DND-41 (cell line): ENCODE data around the gene SNRNP27.

Source experiments
- ATAC-seq: fragments of 200-7000 bp; cut with Tn5 transposase; 3 replicates; pipeline ENCODE4 v1.9.1; 2021; ENCODE audit warnings: low read depth; ENCODE audit not compliant: insufficient read depth
- DNase-seq: peaks from one replicate; pipeline ENCODE4 v3.0.0-alpha.2; 2020
- H2AFZ ChIP-seq: 2 replicates; pipeline ENCODE4 v1.6.0; 2012; ENCODE audit warnings: low read depth, low read length
- H3K27ac ChIP-seq: 2 replicates; pipeline ENCODE4 v1.5.1; 2012; ENCODE audit warnings: low read length, inconsistent platforms
- H3K27me3 ChIP-seq: fragments of 200-600 bp; sonication (generic); 2 replicates; pipeline ENCODE4 v1.6.0; 2012; ENCODE audit warnings: low read length, mild to moderate bottlenecking, inconsistent platforms; ENCODE audit not compliant: insufficient read depth, poor library complexity
- H3K36me3 ChIP-seq: 2 replicates; pipeline ENCODE4 v1.5.1; 2012; ENCODE audit warnings: low read length, inconsistent platforms; ENCODE audit not compliant: insufficient read depth
- H3K4me1 ChIP-seq: 2 replicates; pipeline ENCODE4 v1.5.1; 2012; ENCODE audit warnings: mild to moderate bottlenecking, low read length; ENCODE audit not compliant: insufficient read depth
- H3K4me2 ChIP-seq: 2 replicates; pipeline ENCODE4 v1.6.0; 2012; ENCODE audit warnings: mild to moderate bottlenecking, moderate library complexity, low read length, inconsistent platforms; ENCODE audit not compliant: insufficient read depth
- H3K4me3 ChIP-seq, 2 experiments: fragments of 200-600 bp in 1 of 2; shearing (Covaris generic) in 1 of 2; 2 replicates each; pipeline ENCODE4 v1.5.1; 2012 to 2016; ENCODE audit warnings: inconsistent platforms in 2 of 2, low read length in 2 of 2, mild to moderate bottlenecking in 2 of 2, low read depth in 1 of 2, moderate library complexity in 1 of 2
- H3K79me2 ChIP-seq: 2 replicates; pipeline ENCODE4 v1.6.0; 2012; ENCODE audit warnings: low read length, inconsistent platforms; ENCODE audit not compliant: insufficient read depth
- H3K9ac ChIP-seq: 2 replicates; pipeline ENCODE4 v1.6.0; 2012; ENCODE audit warnings: low read depth, mild to moderate bottlenecking, inconsistent platforms, low read length, moderate library complexity
- H3K9me3 ChIP-seq: 2 replicates; pipeline ENCODE4 v1.5.1; 2012; ENCODE audit warnings: low read length, moderate library complexity, mild to moderate bottlenecking, inconsistent platforms; ENCODE audit not compliant: insufficient read depth, severe bottlenecking
- H4K20me1 ChIP-seq: 2 replicates; pipeline ENCODE4 v1.6.0; 2012; ENCODE audit warnings: low read length; ENCODE audit not compliant: insufficient read depth
- CTCF ChIP-seq: IDR thresholded peaks from 2 replicates; pipeline ENCODE4 v1.5.1; 2012; ENCODE audit warnings: borderline replicate concordance, low read length, moderate library complexity, mild to moderate bottlenecking; ENCODE audit not compliant: poor library complexity, severe bottlenecking; ENCODE audit errors: extremely low read depth
- EZH2 ChIP-seq: IDR thresholded peaks from 3 replicates; pipeline ENCODE4 v1.6.1; 2012; ENCODE audit warnings: borderline replicate concordance, low read depth, mild to moderate bottlenecking, moderate library complexity, low read length, inconsistent platforms; ENCODE audit not compliant: severe bottlenecking

The SNRNP27 gene

DNA sequence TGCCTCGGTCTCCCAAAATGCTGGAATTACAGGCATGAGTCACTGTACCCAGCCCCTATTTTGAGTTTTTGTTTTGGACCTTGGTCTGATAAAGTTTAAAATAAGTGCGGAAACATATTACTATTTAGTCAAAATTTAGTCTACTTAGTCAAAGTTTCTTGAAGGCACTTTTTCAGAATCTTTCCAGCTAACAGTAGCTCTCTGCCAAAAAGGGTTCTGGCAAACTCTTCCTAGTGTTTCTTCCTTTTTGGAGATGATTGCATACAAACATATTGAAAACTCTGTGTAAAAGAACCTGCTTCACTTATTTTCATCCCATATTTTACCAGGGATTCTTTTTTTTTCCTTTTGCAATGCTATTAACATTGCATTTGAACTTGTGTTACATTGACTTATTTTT, 35.5 kb upstream of the SNRNP27 start:
- no peak overlapping the region for H3K4me2 ChIP-seq
- no peak overlapping the region for H3K4me3 ChIP-seq
- H3K36me3 ChIP-seq = peaks cover 53% of the 10 kb centered on the region

GRCh38 chr2:69863298-69863697, 30.5 kb upstream of the SNRNP27 start:
- Histone ChIP-seq H3K27me3 (no peaks in the 10 kb centered on the region), H3K36me3 (peaks cover 75% of the 10 kb centered on the region), H3K9me3 (no peaks in the 10 kb centered on the region), H3K4me2 (no peak overlapping the region), H2AFZ (no peak overlapping the region), H3K4me3 (no peak overlapping the region), H4K20me1 (no peaks in the 10 kb centered on the region), H3K27ac (no peak overlapping the region), H3K9ac (no peak overlapping the region), H3K4me1 (no peaks in the 10 kb centered on the region), H3K79me2 (no peaks in the 10 kb centered on the region)
- ATAC-seq (no peak), DNase-seq (no peak)
- TF ChIP-seq EZH2 (no peak), CTCF (no peak)

More for the DNA sequence above, 35.5 kb upstream of the SNRNP27 start:
- Histone ChIP-seq H3K9ac (no peak overlapping the region), H3K4me1 (no peaks in the 10 kb centered on the region), H3K9me3 (no peaks in the 10 kb centered on the region), H2AFZ (no peak overlapping the region), H4K20me1 (no peaks in the 10 kb centered on the region), H3K27me3 (no peaks in the 10 kb centered on the region), H3K79me2 (0 out of 2 replicates have a peak, but pooled peaks cover 3% of the 10 kb centered on the region), H3K27ac (no peak overlapping the region)
- TF ChIP-seq CTCF (no peak), EZH2 (no peak)
- ATAC-seq (no peak), DNase-seq (no peak)

DNA sequence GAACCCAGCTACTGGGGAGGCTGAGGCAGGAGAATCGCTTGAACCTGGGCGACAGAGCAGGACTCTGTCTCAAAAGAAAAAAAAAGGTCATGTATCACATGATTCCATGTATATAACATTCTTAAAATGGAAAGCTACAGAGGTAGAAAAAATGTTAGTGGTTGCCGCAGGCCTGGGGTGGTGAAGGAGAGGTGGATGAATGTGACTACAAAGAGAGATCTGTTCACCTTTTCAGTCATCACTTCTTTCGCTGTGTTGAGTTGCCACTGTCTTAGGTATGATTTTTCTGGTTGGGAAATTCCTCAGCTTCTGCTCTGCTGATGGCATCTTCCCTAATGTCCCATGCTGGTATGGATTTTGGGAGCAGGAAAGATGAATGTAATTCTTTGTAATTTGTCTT, 5.3 kb upstream of the SNRNP27 start:
- Histone ChIP-seq H4K20me1 (no peaks in the 10 kb centered on the region), H3K4me1 (peaks cover 5% of the 10 kb centered on the region), H3K9me3 (no peaks in the 10 kb centered on the region), H3K27me3 (no peaks in the 10 kb centered on the region), H3K9ac (no peak overlapping the region), H3K4me3 (no peak overlapping the region), H3K27ac (no peak overlapping the region), H3K36me3 (no peaks in the 10 kb centered on the region), H3K79me2 (0 out of 2 replicates have a peak, but pooled peaks cover under 1% of the 10 kb centered on the region), H3K4me2 (no peak overlapping the region), H2AFZ (no peak overlapping the region)
- no peak for TF ChIP-seq EZH2
- no peak for TF ChIP-seq CTCF
- no peak for DNase-seq
- no peak for ATAC-seq

- TF ChIP-seq EZH2 = no peak
- TF ChIP-seq CTCF = no peak
- DNase-seq (no peak), ATAC-seq (no peak)
- H4K20me1 ChIP-seq = no peaks in the 10 kb centered on the region
- no peak overlapping the region for H3K27ac ChIP-seq
- no peak overlapping the region for H2AFZ ChIP-seq
- H3K4me2 ChIP-seq = no peak overlapping the region
- no peaks in the 10 kb centered on the region for H3K27me3 ChIP-seq
- peaks cover 8% of the 10 kb centered on the region for H3K4me1 ChIP-seq
- no peak overlapping the region for H3K4me3 ChIP-seq
- H3K9ac ChIP-seq = no peak overlapping the region
- peaks cover 9% of the 10 kb centered on the region for H3K79me2 ChIP-seq
- no peaks in the 10 kb centered on the region for H3K9me3 ChIP-seq
- no peaks in the 10 kb centered on the region for H3K36me3 ChIP-seq
Observed at GRCh38 chr2:69889302-69889701, 4.5 kb upstream of the SNRNP27 start.
